Endodermal cell (in vitro differentiated cells): ENCODE measurements around the gene NECAP2. TPM values are rescaled to one million over a fixed set of nuclear protein-coding genes. Genes with fewer than 3 reads are reported as not detected.
"Not testable (repeated sequence)": the region's sequence is repeated elsewhere in the genome, so short reads cannot be mapped to it uniquely, and the experiment has no call there.

ENCODE experiments used
- DNase-seq: peaks from one replicate; pipeline ENCODE4 v3.0.0-alpha.2; 2017
- H3K27ac ChIP-seq: 2 replicates; pipeline ENCODE4 v1.5.1; 2013; ENCODE audit warnings: mild to moderate bottlenecking, low read depth, low read length, moderate library complexity
- H3K27me3 ChIP-seq: 2 replicates; pipeline ENCODE4 v1.6.1; 2013; ENCODE audit warnings: mild to moderate bottlenecking, low read length, moderate library complexity; ENCODE audit not compliant: insufficient read depth, control insufficient read depth, poor library complexity, severe bottlenecking
- H3K36me3 ChIP-seq: 2 replicates; pipeline ENCODE4 v1.7.0; 2013; ENCODE audit warnings: mild to moderate bottlenecking, low read length, moderate library complexity; ENCODE audit not compliant: control insufficient read depth, insufficient read depth
- H3K4me1 ChIP-seq: one replicate; pipeline ENCODE4 v1.7.0; 2013; ENCODE audit warnings: low read length; ENCODE audit not compliant: control insufficient read depth, insufficient read depth
- H3K4me3 ChIP-seq: 2 replicates; pipeline ENCODE4 v1.5.1; 2013; ENCODE audit warnings: mild to moderate bottlenecking, low read length, moderate library complexity
- H3K9ac ChIP-seq: 2 replicates; pipeline ENCODE4 v1.6.1; 2013; ENCODE audit warnings: mild to moderate bottlenecking, low read length, moderate library complexity; ENCODE audit not compliant: poor library complexity, severe bottlenecking; ENCODE audit errors: extremely low read depth
- H3K9me3 ChIP-seq: 2 replicates; pipeline ENCODE4 v1.6.1; 2013; ENCODE audit warnings: mild to moderate bottlenecking, low read length, moderate library complexity; ENCODE audit not compliant: control insufficient read depth
- H3K27ac Mint-ChIP-seq: 2 replicates; pipeline ENCODE4 v1.8.0; 2020; ENCODE audit warnings: mixed read lengths
- H3K27me3 Mint-ChIP-seq: 2 replicates; pipeline ENCODE4 v1.8.0; 2021; ENCODE audit warnings: mild to moderate bottlenecking, mixed read lengths; ENCODE audit not compliant: insufficient read depth
- H3K36me3 Mint-ChIP-seq: 2 replicates; pipeline ENCODE4 v1.8.0; 2020; ENCODE audit warnings: low read depth, mixed read lengths
- H3K4me1 Mint-ChIP-seq: 2 replicates; pipeline ENCODE4 v1.8.0; 2020; ENCODE audit warnings: mixed read lengths
- H3K4me3 Mint-ChIP-seq: 2 replicates; pipeline ENCODE4 v1.8.0; 2020; ENCODE audit warnings: mild to moderate bottlenecking, moderate library complexity, mixed read lengths
- H3K9me3 Mint-ChIP-seq: 2 replicates; pipeline ENCODE4 v1.8.0; 2020; ENCODE audit warnings: mild to moderate bottlenecking, mixed read lengths
- CTCF ChIP-seq: fragments of 200-600 bp; sonication (generic); conservative IDR thresholded peaks from 2 replicates; pipeline ENCODE4 v1.5.0; 2021; ENCODE audit warnings: antibody characterized with exemption, mild to moderate bottlenecking
- WGBS, 2 experiments: methylation state at CpG; one replicate each; pipeline versions ENCODE4 v1.1.5 to v1.1.7; 2013; ENCODE audit warnings: missing lambda C conversion rate in 2 of 2, mixed read lengths in 1 of 2; ENCODE audit not compliant: insufficient coverage in 1 of 2, insufficient read length in 1 of 2; 5-methylcytosine and 5-hydroxymethylcytosine counted together
- total RNA-seq, 2 donors: library from RNA; stranded (reverse); fragmentation: NEBNext Ultra II Directional in 1 of 2; extraction: Animal tissue kit (Norgen Biotek cat#: 25700) in 1 of 2; gene quantifications; 2 replicates in 1 of 2; 3 replicates in 1 of 2; pipeline ENCODE4 v1.2.1, GENCODE V29; 2021

The NECAP2 gene
- total RNA-seq, 2 donors from 2014 or later: 43.9 to 45.8 TPM

- Mint-ChIP-seq H3K27ac (peak overlapping the region; percentile 35), H3K4me1 (no peaks in the 10 kb centered on the region), H3K9me3 (no peaks in the 10 kb centered on the region), H3K36me3 (peaks cover 16% of the 10 kb centered on the region), H3K4me3 (no peak overlapping the region), H3K27me3 (no peaks in the 10 kb centered on the region)
- H3K4me3 ChIP-seq: no peak overlapping the region
- no peaks in the 10 kb centered on the region for H3K9me3 ChIP-seq
- no peak for TF ChIP-seq CTCF
- 64 to 70% methylated on average over 5 to 9 of the region's 9 CpGs for WGBS, 2 experiments
- H3K9ac ChIP-seq: no peak overlapping the region
- no peaks in the 10 kb centered on the region for H3K27me3 ChIP-seq
- H3K36me3 ChIP-seq: no peaks in the 10 kb centered on the region
- peak; percentile 61 for DNase-seq
- H3K27ac ChIP-seq: no peak overlapping the region
- H3K4me1 ChIP-seq: no peaks in the 10 kb centered on the region
Observed at GRCh38 chr1:16491056-16491675, 50.6 kb downstream of the NECAP2 start.

- not testable (repeated sequence) for H3K27ac Mint-ChIP-seq, H3K4me3 ChIP-seq
- WGBS, 2 experiments: 78 to 88% methylated on average over 1 to 7 of the region's 7 CpGs
Observed at GRCh38 chr1:16492937-16493336, 52.4 kb downstream of the NECAP2 start.

GRCh38 chr1:16493731-16494130 lies 53.2 kb downstream of the NECAP2 start:
- not testable (repeated sequence) for DNase-seq, H3K4me3 Mint-ChIP-seq, H3K9me3 ChIP-seq, H3K4me3 ChIP-seq, H3K27me3 Mint-ChIP-seq, H3K4me1 Mint-ChIP-seq, H3K9me3 Mint-ChIP-seq, H3K4me1 ChIP-seq, H3K9ac ChIP-seq, H3K27ac ChIP-seq, H3K27me3 ChIP-seq, H3K36me3 ChIP-seq
- Mint-ChIP-seq H3K36me3 (peaks cover 11% of the 10 kb centered on the region), H3K27ac (peak overlapping the region; percentile 19)
- WGBS, 2 experiments: 44 to 82% methylated on average over 2 to 9 of the region's 9 CpGs

More at GRCh38 chr1:16492937-16493336, 52.4 kb downstream of the NECAP2 start:
- H3K27ac ChIP-seq, H3K9ac ChIP-seq, H3K4me1 ChIP-seq, H3K4me1 Mint-ChIP-seq, H3K9me3 Mint-ChIP-seq, H3K9me3 ChIP-seq, H3K4me3 Mint-ChIP-seq, H3K27me3 Mint-ChIP-seq, H3K36me3 ChIP-seq, H3K27me3 ChIP-seq: not testable (repeated sequence)
- peak; percentile 49 for DNase-seq
- H3K36me3 Mint-ChIP-seq: peaks cover 15% of the 10 kb centered on the region

- not testable (repeated sequence) for H3K4me3 ChIP-seq, H3K36me3 Mint-ChIP-seq, DNase-seq, H3K27ac ChIP-seq, H3K27me3 ChIP-seq, H3K9ac ChIP-seq, H3K9me3 ChIP-seq, H3K27ac Mint-ChIP-seq, H3K36me3 ChIP-seq, H3K4me1 Mint-ChIP-seq, H3K9me3 Mint-ChIP-seq, H3K27me3 Mint-ChIP-seq, H3K4me1 ChIP-seq
- H3K4me3 Mint-ChIP-seq: peak overlapping the region; percentile 72
- 92 to 93% methylated on average over 5 of the region's 5 CpGs for WGBS, 2 experiments
- TF ChIP-seq CTCF: peak; percentile 17
Observed at GRCh38 chr1:16497474-16497904, 57.0 kb downstream of the NECAP2 start.

- H3K27me3 ChIP-seq, H3K9me3 ChIP-seq, DNase-seq, H3K9me3 Mint-ChIP-seq, H3K4me1 Mint-ChIP-seq, H3K4me1 ChIP-seq, H3K27ac Mint-ChIP-seq, H3K27me3 Mint-ChIP-seq, H3K27ac ChIP-seq, H3K36me3 ChIP-seq, H3K36me3 Mint-ChIP-seq: not testable (repeated sequence)
- Histone ChIP-seq H3K9ac (peak overlapping the region; percentile 30), H3K4me3 (peak overlapping the region; percentile 76)
- H3K4me3 Mint-ChIP-seq: peak overlapping the region; percentile 72
- 53 to 54% methylated on average over 5 to 10 of the region's 10 CpGs for WGBS, 2 experiments
Observed at GRCh38 chr1:16498047-16498446, 57.5 kb downstream of the NECAP2 start.
